NCI-H2171 (cell line): Measurements from ENCODE around the gene ACOD1.
A peak's percentile ranks its signal among the peaks of the same experiment; 100 is the strongest.
"Not testable (repeated sequence)": the region's sequence is repeated elsewhere in the genome, so short reads cannot be mapped to it uniquely, and the experiment has no call there.

Source experiments
- DNase-seq: peaks from one replicate; lab custom pipeline; 2025; lab: John Stamatoyannopoulos, UW

Gene ACOD1

DNA sequence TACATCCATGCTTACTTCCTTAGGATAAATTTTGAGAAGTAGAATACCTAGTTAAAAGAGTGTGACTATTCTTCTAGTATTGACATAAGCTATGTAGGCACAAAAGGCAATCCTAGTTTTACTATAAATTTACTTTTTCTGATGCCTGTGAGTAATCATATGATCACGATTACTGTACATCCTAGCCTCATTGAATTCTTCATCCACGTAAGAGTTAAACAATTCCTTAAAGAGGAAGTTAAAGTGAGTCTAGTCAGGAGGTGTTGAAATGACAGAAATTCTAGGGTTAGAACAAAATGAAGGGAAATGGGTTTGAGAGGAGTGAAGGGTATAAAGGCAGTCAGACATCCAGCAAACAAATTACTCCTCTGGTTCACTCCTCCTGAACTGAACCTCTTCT, at the start of gene ACOD1:
ACOD1 (plus strand) TSS at position 363 of the 400 bp plus-strand sequence. CDS start 48 bp downstream, outside the sequence.
- no peak for DNase-seq

DNA sequence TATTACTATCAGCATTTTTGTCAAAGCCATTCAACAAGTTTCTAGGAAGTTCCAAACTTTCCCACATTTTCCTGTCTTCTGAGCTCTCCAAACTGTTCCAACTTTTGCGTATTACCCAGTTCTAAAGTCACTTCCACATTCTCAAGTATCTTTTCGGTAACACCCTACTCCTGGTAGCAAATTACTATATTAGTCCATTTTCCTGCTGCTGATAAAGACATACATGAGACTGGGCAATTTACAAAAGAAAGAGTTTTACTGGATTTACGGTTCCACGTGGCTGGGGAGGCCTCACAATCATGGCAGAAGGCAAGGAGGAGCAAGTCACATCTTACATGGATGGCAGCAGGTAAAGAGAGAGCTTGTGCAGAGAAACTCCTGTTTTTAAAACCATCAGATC, 49.2 kb upstream of the ACOD1 start:
- not testable (repeated sequence) for DNase-seq

DNA sequence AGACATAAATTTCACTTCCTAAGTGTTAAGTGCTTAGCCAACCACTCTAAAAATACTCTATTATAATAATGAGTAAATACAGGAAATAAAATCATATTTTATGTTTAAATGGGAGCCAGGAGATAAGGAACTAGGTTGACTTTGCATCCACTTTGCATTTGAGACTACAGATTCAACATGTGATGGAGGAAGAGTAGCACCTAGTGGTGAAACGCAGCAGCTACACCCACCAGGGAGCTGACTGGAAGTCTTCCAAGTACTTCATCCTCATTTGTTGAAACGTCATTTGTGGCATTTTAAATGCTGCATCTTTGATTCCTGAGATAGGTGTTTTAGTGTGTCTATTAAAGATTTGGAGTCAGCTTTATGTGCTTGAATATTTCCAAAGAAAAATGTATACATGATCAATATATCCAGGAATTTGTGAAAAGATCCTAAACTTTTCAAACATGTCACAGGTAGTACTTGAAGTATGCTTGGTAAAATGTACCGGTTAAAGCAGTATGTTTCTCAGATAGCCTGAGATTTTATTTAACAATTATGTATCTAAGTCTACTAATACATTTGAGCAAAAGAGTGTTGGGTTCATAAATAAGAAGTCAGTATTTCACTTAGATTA, 44.7 kb upstream of the ACOD1 start:
- DNase-seq: peak; percentile 61

DNA sequence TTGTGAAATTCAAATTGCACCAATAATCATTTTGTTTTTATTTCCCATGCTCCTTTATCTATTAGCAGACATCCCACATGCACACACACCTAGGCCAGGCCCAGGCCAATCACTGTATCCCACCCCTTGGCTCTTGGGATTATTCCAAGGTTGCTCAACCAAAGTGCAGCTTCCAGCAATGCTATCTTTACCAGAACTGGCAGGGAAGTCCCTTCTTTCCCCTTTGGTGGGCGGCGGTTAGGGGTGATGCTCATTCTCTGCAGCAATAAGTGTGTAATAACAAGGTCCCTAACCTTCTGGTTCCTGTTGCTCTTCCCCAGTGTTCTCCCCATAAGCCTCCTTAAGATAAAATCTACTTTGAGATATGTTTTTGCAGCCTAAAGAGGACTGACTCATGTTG, 43.8 kb upstream of the ACOD1 start:
- DNase-seq: no peak

DNA sequence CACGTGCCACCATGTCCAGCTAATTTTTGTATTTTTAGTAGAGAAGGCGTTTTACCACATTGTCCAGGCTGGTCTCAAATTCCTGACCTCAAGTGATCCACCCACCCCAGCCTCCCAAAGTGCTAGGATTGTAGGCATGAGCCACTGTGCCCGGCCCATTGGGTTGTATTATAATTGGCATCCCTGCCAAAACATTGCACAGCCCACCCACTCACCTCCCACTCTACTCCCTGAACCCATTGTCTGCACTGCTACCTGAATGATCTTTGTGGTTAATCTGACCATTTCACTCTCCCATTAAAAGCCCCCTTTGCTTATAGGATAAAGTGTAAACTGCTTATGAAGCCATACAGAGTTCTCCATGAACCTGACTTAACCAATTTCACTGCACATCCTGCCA, 35.8 kb upstream of the ACOD1 start:
- no peak for DNase-seq

DNA sequence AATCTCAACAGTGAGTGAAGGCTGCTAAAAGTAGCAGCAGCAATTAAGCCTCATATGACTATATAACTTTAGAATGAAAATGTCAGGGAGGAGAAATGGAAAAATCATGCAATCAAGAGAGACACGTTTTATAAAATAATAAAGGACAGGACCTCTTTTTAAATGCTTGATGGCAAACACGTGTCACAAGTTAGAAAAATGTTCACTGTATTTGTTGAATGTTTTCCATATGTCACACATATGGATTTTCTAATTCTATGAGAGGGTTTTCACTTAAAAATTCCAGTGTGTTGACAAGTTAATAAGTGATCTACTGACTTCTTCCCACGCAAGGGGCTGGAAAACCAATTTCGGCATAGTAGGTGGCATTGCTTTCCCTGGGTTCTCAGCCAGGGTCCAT, 34.4 kb upstream of the ACOD1 start:
- no peak for DNase-seq

DNA sequence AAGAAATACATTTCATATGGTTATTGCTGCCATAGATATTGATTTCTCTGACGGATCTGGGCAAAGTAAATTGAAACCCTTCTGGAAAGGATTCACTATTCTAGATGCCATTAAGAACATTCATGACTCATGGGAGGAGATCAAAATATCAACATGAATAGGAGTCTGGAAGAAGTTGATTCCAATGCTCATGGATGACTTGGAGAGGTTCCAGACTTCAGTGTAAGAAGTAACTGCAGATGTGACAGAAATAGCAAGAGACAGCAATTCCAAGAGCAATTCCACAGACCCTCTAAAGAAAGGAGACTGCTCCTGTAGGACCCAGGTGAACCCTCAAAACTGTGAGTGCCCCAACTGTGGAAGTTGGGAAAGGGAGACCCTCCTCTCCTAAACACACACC, 31.2 kb upstream of the ACOD1 start:
- DNase-seq: no peak

DNA sequence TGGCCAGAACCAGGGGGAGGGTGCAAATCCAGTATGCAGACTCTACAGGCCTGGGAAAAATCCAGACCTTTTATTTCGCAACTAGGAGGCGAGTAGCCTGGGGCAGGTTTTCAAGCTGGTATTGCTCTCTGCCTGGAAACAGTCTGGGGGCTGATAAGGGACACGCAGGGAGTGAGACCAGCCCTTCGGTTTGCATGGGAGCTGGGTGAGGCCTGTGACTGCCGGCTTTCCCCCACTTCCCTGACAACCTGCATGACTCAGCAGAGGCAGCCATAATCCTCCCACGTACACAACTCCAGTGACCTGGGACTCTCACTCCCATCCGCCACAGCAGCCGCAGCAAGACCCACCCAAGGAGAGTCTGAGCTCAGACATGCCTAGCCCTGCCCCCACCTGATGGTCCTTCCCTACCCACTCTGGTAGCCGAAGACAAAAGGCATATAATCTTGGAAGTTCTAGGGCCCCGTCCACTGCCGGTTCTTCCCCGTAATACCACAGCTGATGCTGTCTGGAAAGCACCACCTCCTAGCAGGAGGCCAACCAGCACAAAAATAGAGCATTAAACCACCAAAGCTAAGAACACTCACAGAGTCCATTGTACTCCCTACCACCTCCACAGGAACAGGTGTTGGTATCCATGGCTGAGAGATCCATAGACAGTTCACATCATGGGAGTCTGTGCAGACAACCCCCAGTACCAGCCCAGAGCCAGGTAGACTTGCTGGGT, 30.4 kb upstream of the ACOD1 start:
- DNase-seq: not testable (repeated sequence)

DNA sequence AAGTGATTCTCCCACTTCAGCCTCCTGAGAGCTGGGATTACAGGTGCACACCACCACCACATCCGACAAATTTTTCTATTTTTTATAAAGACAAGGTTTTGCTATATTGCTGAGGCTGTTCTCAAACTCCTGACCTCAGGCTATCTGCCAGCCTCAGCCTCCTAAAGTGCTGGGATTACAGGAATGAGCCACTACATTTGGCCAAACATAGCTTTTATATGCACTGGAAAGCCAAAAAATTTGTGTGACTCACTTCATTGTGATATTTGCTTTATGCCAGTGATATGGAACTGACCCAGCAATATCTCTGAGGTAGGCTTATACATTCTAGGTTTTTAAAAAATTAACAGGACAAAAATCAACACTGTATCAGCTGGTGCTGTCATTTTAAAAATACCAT, 26.8 kb upstream of the ACOD1 start:
- DNase-seq: no peak

DNA sequence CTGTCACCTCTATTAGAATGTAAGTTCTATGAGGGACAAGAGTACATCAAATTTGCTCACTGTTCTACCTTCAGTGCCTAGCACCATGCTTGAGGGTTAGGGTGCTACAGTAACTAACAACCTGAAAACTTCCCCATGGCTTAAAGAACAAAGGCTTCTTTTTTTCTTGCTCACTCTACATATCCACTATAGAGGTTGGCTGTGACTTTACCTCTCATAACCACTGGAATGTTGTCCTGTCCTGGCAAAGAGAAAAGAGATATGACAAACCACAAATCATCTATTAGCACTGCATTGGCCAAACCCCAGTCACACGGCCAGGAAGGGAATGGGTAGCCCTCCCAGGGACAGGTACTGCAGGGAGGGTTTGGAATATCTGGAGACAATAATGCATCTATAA, 23.2 kb upstream of the ACOD1 start:
- DNase-seq: no peak

DNA sequence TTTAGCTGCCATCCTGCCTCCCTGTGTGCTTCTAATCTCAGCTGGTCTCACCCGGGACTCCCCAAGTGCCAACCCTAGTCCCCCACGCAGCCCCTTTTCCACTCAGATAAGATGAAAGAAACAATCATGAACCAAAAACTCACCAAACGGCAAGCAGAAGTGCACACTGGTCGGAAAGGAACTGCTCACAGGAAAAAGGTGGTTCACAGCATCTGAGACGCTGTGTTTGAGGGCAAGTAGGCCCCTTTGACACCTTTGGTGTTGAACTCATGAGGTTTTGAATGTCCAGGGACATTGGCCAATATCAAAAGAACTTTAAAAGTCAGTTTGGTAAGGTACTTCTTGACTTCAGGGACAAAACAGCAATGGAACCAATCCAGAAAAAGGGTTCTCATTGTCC, 20.4 kb upstream of the ACOD1 start:
- no peak for DNase-seq

DNA sequence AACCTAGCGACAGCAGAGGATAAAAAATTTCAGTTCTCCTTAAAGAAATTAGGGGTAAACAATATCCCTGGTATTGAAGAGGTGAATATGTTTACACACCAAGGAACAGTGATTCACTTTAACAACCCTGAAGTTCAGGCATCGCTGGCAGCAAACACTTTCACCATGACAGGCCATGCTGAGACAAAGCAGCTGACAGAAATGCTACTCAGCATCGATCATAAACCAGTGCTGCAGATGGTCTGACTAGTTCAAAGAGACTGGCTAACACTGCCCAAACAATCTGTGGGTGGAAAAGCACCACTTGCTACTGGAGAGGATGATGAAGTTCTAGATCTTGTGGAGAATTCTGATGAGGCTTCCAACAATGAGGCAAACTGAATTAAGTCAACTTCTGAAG, 19.9 kb upstream of the ACOD1 start:
- DNase-seq: no peak

DNA sequence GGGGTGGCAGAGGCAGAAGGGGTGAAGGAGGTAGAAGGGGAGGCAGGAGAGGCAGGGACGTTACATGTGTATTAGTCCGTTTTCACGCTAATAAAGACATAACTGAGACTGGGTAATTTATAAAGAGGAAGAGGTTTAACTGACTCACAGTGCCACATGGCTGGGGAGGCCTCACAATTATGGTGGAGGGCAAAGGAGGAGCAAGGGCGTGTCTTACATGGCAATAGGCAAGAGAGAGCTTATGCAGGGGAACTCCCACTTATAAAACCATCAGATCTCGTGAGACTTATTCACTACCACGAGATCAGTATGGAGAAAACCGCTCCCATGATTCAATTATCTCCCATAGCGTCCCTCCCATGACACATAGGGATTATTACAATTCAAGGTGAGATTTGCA, 19.0 kb upstream of the ACOD1 start:
- DNase-seq: no peak

DNA sequence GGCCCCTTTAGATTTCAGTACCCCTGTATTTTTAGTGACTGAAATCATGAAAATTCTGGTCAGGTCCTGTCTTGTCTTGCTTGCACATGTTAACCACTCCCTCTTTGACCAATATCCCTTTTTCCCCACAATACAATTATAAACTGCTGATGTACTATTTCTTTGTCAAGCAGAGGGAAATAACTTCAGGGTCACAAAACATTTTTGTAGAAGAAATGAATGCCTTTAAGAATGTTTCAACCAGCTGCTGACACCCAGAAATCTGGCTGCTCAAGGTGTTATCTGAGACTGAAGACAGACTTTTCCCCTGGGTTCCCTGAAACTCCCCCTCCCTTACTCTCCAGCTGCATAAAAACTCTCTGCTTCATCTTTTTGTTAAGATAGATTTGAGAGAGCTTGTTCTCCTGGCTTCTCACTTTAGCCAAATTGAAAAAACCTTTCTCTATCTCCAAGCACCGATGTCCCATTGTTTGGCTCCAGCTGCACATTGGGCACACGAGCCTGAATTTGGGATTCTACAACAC, 18.4 kb upstream of the ACOD1 start:
- DNase-seq: peak; percentile 6

DNA sequence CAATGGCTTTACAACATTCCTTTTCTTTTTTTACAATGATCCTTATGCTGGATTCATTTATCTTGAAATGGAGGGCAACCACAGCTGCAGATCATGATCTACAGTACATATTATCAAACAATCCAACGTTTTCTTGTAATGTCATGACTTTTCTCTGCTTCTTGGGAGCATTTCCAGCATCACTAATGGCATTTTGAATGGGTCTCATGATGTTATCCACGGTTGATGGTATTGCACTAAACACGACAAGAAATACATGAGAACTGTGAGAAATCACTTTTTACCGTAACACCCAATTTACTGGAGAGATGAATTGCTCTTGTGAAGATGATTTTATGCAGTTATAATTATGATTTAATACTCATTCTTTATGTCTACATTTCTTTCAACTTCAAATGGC, 16.2 kb upstream of the ACOD1 start:
- no peak for DNase-seq

DNA sequence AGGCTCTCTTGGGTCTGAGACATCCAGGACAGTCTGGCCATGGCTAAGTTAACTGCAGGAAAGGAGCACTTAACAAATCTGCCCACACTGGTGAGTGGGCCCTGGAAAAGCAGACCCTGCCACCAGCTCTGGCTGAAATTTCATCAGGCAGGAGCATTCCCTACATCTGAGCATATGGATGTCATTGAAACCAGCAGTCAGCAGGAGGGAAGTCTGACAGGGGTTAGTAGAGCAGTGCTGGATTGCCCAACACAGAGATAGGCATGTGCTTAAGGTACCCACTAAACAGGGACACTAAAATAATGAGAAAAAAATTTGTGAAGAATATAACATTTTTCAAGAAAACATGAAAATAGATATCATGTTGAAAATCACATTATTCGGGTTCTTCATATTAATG, 13.6 kb upstream of the ACOD1 start:
- peak; percentile 16 for DNase-seq

DNA sequence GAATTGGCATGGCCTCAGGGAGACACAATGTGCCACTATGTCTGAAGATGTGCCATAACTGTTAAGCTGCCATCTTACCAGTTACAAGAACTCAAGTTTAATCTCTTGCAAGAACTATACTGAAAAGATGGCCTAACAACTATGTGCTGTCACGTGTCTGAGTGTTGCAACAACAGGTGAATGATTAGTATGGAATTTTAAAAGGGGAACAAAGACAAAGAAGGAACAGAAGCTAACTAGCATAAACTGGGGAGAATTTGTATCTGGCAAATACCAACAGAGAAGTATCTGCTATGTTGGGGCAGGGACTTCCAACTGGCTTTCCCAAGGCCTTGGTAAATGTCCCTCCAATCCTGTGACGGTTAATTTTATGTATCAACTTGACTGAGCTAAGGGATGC, 11.5 kb upstream of the ACOD1 start:
- no peak for DNase-seq

DNA sequence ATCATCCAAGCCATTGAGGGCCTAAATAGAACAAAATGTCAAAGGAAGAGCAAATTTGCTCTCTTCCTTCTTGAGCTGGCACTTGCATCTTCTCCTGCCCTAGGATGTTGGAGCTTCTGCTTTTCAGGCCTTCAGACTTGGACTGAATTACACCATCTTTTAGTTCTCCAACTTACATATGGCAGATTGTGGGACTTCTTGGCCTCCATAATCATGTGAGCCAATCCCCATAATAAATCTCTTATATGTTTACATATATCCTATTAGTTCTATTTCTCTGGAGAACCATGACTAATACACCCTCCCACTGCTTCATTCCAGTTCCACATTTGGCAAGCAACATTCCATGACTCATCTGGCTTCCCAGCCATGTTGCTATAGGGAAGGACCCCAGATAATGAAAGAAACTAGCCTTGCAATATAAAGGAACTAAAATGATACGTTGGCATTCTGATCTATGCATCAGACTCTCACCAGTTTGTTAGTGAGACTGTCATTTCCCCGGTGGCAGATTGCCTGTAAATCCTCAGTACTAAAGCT, 11.0 kb upstream of the ACOD1 start:
- DNase-seq: no peak

DNA sequence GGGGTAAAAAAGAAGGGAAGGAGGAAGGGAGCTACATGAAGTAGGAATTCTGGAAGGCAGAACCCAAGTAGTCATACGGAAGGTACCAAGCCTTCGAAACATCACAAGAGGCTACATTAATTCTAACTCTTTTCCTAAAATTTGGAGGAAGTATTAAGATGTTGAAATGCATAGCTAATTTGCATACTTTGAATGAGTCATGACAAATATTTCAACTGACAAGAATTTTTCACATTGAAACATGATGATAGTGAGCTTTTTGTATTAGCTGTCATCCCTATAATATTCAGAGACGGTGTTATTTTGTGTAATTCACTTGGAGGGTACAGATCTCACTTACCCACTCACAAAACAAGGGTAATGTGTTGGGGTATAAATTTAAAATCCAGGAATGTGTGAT, 9.1 kb upstream of the ACOD1 start:
- DNase-seq: no peak

DNA sequence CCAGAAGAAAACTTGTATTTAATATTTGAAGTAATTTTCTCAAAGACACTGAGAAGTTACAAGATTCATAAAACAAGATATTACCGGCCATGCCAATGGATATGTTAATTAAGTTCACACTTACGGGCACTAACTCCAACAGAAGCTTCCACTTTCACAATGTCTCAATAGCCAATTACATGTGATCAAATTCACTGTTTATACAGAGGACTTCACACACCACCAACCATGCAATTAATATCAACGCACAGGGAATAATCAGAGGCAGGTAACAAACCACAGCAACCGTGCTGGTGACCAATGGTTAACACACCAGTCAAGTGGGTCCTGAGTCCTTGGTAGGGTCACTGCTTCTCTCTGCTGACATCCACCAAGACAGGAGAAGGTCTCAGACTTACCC, 5.9 kb upstream of the ACOD1 start:
- DNase-seq: no peak

DNA sequence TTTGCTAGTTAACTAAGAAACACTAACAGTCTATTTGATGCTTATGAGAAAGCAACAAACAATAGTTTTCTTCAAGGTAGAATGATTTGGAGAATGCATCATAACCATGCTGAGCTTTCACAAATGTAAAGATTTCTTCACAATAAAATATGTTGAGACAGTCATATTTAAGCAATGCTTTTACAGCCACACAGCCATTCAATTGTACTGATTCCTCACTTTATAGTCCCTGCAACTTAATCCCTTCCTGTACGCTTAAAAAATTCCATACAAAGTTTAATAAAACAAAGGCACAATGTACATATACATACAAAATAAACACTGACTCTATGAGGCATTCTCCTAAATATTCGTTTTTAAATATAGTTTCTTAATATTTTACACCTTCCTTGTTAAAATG, 4.7 kb upstream of the ACOD1 start:
- DNase-seq: no peak

DNA sequence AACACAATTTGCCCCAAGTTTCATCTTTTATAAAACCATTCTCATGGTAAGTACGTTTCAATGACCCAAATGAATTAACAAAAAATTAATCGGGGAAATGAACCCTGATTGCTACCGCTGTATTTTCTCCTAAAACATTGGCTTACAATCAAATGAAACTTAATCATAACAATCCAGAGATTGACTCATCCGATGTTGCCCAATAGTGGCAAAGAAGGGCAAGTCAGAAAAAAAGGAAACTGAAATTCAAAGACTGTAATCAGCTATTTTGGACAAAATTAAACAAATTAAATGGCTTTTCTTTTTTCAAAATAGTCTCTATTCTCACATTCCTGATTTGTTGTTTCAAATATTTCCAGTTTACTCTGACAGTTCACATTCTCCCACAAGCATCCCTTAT, 3.9 kb upstream of the ACOD1 start:
- DNase-seq: no peak

DNA sequence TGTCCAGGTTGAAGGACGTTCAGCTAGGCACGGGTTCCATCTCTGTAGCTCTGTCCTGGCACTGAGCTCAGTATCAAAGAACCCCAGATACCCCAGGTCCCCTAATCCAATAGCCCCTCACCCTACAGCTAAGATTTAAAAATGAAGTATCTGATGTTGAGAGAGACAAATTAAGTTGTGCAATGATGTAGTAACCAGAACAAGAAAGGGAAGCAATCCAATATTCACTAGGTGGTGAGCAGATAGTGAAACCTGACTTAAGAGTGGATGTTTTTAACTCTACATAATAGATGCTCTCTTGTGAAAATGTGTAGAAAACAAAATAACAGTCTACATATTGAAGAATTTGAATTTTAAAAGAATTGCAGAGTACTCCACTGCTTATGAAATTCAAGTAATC, 1.8 kb downstream of the ACOD1 start:
- DNase-seq: no peak

DNA sequence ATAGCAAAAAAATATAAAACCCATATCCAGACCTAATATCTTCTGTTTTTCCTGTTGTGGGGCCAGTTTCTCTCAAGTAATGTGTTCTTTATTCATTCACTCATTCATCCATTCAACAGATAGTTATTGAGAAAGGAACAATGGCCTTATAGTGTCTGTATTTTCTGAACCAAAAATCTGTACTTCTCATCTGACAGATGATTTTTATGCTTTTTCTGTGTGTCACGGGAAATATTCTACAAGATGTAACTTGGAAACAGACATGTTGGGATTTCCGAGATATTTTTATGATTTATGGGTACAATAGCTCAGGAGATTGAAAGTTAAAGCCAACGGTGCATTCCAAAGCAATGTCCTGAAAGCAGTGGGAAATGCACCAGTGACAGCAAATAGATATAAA, 5.7 kb downstream of the ACOD1 start:
- no peak for DNase-seq
